GM10266 (cell line): ENCODE data around the gene MYH10.

Experiments
- DNase-seq: peaks from one replicate; pipeline ENCODE4 v3.0.0; 2012; ENCODE audit errors: extremely low spot score
- CTCF ChIP-seq: IDR thresholded peaks from 2 replicates; pipeline ENCODE4 v1.5.1; 2012; ENCODE audit warnings: mild to moderate bottlenecking, low read depth; ENCODE audit not compliant: control insufficient read depth, insufficient read depth; ENCODE audit errors: missing control alignments

The MYH10 gene

GRCh38 chr17:8470447-8471047 is 160.0 kb downstream of the MYH10 start:
- TF ChIP-seq CTCF = no peak
- DNase-seq = no peak

DNA sequence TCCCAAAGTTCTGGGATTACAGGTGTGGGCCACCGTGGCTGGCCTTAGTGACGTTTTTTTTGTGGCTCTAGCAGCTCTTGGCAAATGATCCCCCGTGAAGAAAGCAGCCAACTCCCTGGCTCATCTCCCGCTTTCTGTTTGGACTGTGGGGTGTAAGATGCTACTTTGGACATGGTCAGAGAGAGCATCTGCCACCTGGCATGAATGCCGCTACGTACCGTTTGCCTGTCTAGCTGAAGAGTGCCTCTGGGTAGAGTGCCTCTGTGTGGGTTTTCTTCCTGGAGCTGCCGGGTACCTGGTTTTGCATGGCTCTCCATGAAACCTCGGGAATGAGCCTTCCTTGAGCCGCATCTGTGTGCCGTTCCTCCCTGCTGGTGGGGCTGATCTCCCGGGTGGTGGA is 160.6 kb downstream of the MYH10 start:
- no peak for DNase-seq
- no peak for TF ChIP-seq CTCF

GRCh38 chr17:8468980-8469379 is 161.5 kb downstream of the MYH10 start:
- no peak for TF ChIP-seq CTCF
- no peak for DNase-seq

DNA sequence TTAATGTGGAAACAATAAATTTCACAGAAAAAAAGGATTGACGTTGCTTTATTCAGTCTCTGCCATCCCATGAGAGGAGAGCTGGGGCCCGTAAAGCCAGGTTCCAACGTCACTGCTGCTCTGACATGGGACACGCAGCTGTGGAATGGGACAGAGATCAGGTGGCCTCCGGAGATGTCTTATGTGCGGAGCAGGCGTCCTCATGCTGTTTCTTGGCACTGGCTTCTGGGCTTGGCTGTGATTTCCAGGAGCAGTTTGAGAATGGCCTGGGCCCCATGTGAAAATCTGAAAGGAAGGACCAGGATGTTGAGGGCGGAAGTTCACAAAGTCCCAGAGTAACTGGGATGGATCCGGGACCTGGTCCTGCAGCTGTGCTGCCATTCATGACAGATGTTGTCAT is 162.4 kb downstream of the MYH10 start:
- no peak for TF ChIP-seq CTCF
- DNase-seq = peak; percentile 9

DNA sequence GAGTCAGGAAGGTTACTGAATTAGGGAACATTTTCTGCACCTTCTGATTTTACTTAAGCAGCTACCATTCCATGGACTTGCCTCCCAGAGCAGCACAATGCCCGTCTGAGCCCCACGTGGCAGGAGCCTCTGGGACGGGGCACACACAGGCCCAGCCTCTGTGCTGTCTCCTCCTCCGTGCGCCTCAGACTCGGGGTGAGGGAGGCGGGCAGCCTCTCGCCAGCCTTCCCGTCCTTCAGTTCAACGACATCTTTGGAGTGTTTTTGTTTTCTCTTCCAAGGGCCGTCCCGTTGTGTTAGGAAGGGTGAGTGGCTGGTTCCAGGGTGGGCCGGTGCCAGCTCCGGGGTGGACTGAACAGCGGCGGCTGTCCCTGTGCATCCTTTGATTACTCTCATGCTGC is 163.0 kb downstream of the MYH10 start:
- no peak for DNase-seq
- TF ChIP-seq CTCF = no peak

GRCh38 chr17:8466873-8467272 is 163.7 kb downstream of the MYH10 start:
- TF ChIP-seq CTCF = no peak
- peak; percentile 6 for DNase-seq

- no peak for DNase-seq
- no peak for TF ChIP-seq CTCF
Measured at GRCh38 chr17:8466456-8466855, 164.1 kb downstream of the MYH10 start.
